Activated T-cell treated with anti-CD3 and anti-CD28 coated beads for 24 hours (primary cell): ENCODE results near the gene SPG11.
A peak's percentile ranks its signal among the peaks of the same experiment; 100 is the strongest.
"Not testable (repeated sequence)": the region's sequence is repeated elsewhere in the genome, so short reads cannot be mapped to it uniquely, and the experiment has no call there.

Experiments
- DNase-seq: peaks from one replicate; pipeline ENCODE4 v3.0.0-alpha.2; 2020; ENCODE audit warnings: low read depth

SPG11 gene

GRCh38 chr15:44603126-44603525, 60.3 kb downstream of the SPG11 start:
- no peak for DNase-seq

GRCh38 chr15:44598892-44599291, 64.6 kb downstream of the SPG11 start:
- DNase-seq = no peak

GRCh38 chr15:44598066-44598465, 65.4 kb downstream of the SPG11 start:
- no peak for DNase-seq

- no peak for DNase-seq
Measured at GRCh38 chr15:44596511-44597010, 66.9 kb downstream of the SPG11 start.

GRCh38 chr15:44595656-44596510, 67.6 kb downstream of the SPG11 start:
- no peak for DNase-seq

GRCh38 chr15:44595246-44595645, 68.2 kb downstream of the SPG11 start:
- no peak for DNase-seq

- DNase-seq = no peak
Measured at GRCh38 chr15:44593042-44593736, 70.3 kb downstream of the SPG11 start.

- DNase-seq = no peak
Measured at GRCh38 chr15:44591326-44591725, 72.1 kb downstream of the SPG11 start.

- DNase-seq = no peak
Measured at GRCh38 chr15:44588541-44588940, 74.9 kb downstream of the SPG11 start.

- DNase-seq = no peak
Measured at GRCh38 chr15:44585633-44586032, 77.8 kb downstream of the SPG11 start.

GRCh38 chr15:44584162-44584749, 79.2 kb downstream of the SPG11 start:
- peak; percentile 44 for DNase-seq

GRCh38 chr15:44580105-44580504, 83.4 kb downstream of the SPG11 start:
- DNase-seq = no peak

GRCh38 chr15:44574734-44575133, 88.7 kb downstream of the SPG11 start:
- no peak for DNase-seq

- no peak for DNase-seq
Measured at GRCh38 chr15:44573386-44573785, 90.1 kb downstream of the SPG11 start.

GRCh38 chr15:44570361-44570760, 93.1 kb downstream of the SPG11 start:
- no peak for DNase-seq

GRCh38 chr15:44569316-44569715, 94.1 kb downstream of the SPG11 start:
- no peak for DNase-seq

GRCh38 chr15:44568338-44568737, 95.1 kb downstream of the SPG11 start:
- no peak for DNase-seq

- DNase-seq = no peak
Measured at GRCh38 chr15:44566155-44566540, 97.3 kb downstream of the SPG11 start.

GRCh38 chr15:44565387-44566154, 97.9 kb downstream of the SPG11 start:
- DNase-seq = no peak

GRCh38 chr15:44560926-44561325, 102.5 kb downstream of the SPG11 start:
- not testable (repeated sequence) for DNase-seq

GRCh38 chr15:44554934-44555723, 108.3 kb downstream of the SPG11 start:
- no peak for DNase-seq
